GM12878 (cell line): ENCODE results near the gene CHAF1A. TPM values are rescaled to one million over a fixed set of nuclear protein-coding genes. Genes with fewer than 3 reads are reported as not detected.
A peak's percentile ranks its signal among the peaks of the same experiment; 100 is the strongest.

Experiments
- ATF2 ChIP-seq: IDR thresholded peaks from 2 replicates; pipeline ENCODE4 v1.6.1; 2012; ENCODE audit warnings: low read length, inconsistent platforms
- BACH1 ChIP-seq: fragments of 450-650 bp; IDR thresholded peaks from 2 replicates; pipeline ENCODE4 v1.6.1; 2017; ENCODE audit warnings: mild to moderate bottlenecking, borderline replicate concordance
- CBX5 ChIP-seq: sonication (generic); IDR thresholded peaks from 2 replicates; pipeline ENCODE4 v1.6.1; 2016; ENCODE audit warnings: low read depth, moderate library complexity, mild to moderate bottlenecking, inconsistent platforms
- E4F1 ChIP-seq: fragments of 450-650 bp; IDR thresholded peaks from 2 replicates; pipeline ENCODE4 v1.6.1; 2018; ENCODE audit warnings: borderline replicate concordance, mild to moderate bottlenecking; ENCODE audit not compliant: partially characterized antibody
- ETV6 ChIP-seq, 2 experiments: fragments of 450-650 bp in 1 of 2; IDR thresholded peaks in 1 of 2; conservative IDR thresholded peaks in 1 of 2; 2 replicates each; pipeline ENCODE4 v1.6.1; 2014; ENCODE audit warnings: antibody characterized with exemption in 1 of 2, borderline replicate concordance in 1 of 2, low read depth in 1 of 2, mild to moderate bottlenecking in 1 of 2, moderate library complexity in 1 of 2
- EZH2 ChIP-seq: IDR thresholded peaks from 2 replicates; pipeline ENCODE4 v1.6.1; 2012; ENCODE audit warnings: low read depth, mild to moderate bottlenecking, control low read depth, inconsistent platforms, low read length, borderline replicate concordance; ENCODE audit not compliant: control insufficient read depth
- IKZF1 ChIP-seq: fragments of 450-650 bp; conservative IDR thresholded peaks from 2 replicates; pipeline ENCODE4 v1.6.1; 2017; ENCODE audit warnings: antibody characterized with exemption, mild to moderate bottlenecking
- JUND ChIP-seq: IDR thresholded peaks from 2 replicates; pipeline ENCODE4 v1.6.1; 2012; ENCODE audit warnings: low read depth, mild to moderate bottlenecking, low read length, improper control_type of control experiment, moderate library complexity
- NBN ChIP-seq: fragments of 450-650 bp; IDR thresholded peaks from 2 replicates; pipeline ENCODE4 v1.6.1; 2016
- NFIC ChIP-seq: IDR thresholded peaks from 2 replicates; pipeline ENCODE4 v1.6.1; 2012; ENCODE audit warnings: low read depth, mild to moderate bottlenecking, inconsistent platforms, low read length, moderate library complexity
- NFYB ChIP-seq: IDR thresholded peaks from 2 replicates; pipeline ENCODE4 v1.6.1; 2011; ENCODE audit warnings: low read depth, mild to moderate bottlenecking, low read length, improper control_type of control experiment, moderate library complexity; ENCODE audit not compliant: insufficient read depth
- RB1 ChIP-seq: fragments of 450-650 bp; formaldehyde crosslinking; IDR thresholded peaks from 2 replicates; pipeline ENCODE4 v1.6.1; 2017; ENCODE audit warnings: mild to moderate bottlenecking, borderline replicate concordance
- SREBF2 ChIP-seq: IDR thresholded peaks from 2 replicates; pipeline ENCODE4 v1.6.1; 2012; ENCODE audit warnings: mild to moderate bottlenecking, low read length
- STAT3 ChIP-seq: IDR thresholded peaks from 2 replicates; pipeline ENCODE4 v1.6.1; 2011; ENCODE audit warnings: low read depth, low read length, improper control_type of control experiment
- TARDBP ChIP-seq: IDR thresholded peaks from 2 replicates; pipeline ENCODE4 v1.6.1; 2016; ENCODE audit warnings: borderline replicate concordance
- TCF12 ChIP-seq: IDR thresholded peaks from 2 replicates; pipeline ENCODE4 v1.6.1; 2011; ENCODE audit warnings: low read depth, mild to moderate bottlenecking, low read length
- YY1 ChIP-seq: IDR thresholded peaks from 2 replicates; pipeline ENCODE4 v1.6.1; 2011; ENCODE audit warnings: low read depth, mild to moderate bottlenecking, low read length
- ZBED1 ChIP-seq: IDR thresholded peaks from 2 replicates; pipeline ENCODE4 v1.6.1; 2016; ENCODE audit warnings: borderline replicate concordance
- ZNF217 ChIP-seq: fragments of 450-650 bp; IDR thresholded peaks from 2 replicates; pipeline ENCODE4 v1.6.1; 2017; ENCODE audit warnings: antibody characterized with exemption, mild to moderate bottlenecking
- polyA plus RNA-seq, 11 experiments: library from polyadenylated mRNA; depleted of rRNA in 4 of 11; unstranded in 6 of 11; stranded (reverse) in 5 of 11; fragments of >200 nt; fragmentation: Nextera tagmentation in 4 of 11; fragmentation: Illumina TruSeq in 1 of 11; extraction: Ambion mirVana in 4 of 11; extraction: Trizol in 1 of 11; gene quantifications; 1 replicate in 1 of 11; 2 replicates in 10 of 11; pipeline versions ENCODE4 v1.2.1 to v1.2.3, GENCODE V29; 2011 to 2016; ENCODE audit warnings: inconsistent platforms in 2 of 11, missing spikeins in 2 of 11, low read depth in 1 of 11
- total RNA-seq, 4 experiments: library from RNA; depleted of rRNA in 3 of 4; stranded (reverse); fragments of >200 nt in 3 of 4; fragmentation: Illumina TruSeq in 1 of 4; extraction: Trizol in 1 of 4; gene quantifications; 2 replicates each; pipeline versions ENCODE4 v1.2.1 to v1.2.3, GENCODE V29; 2013 to 2021
- TF ChIP-seq, protein P1 (sequence below): fragments of 450-650 bp; IDR thresholded peaks from 2 replicates; pipeline ENCODE4 v1.6.1; 2017; ENCODE audit warnings: antibody characterized with exemption, mild to moderate bottlenecking, moderate library complexity
- TF ChIP-seq, protein P2 (sequence below): fragments of 450-650 bp; IDR thresholded peaks from 2 replicates; pipeline ENCODE4 v1.6.1; 2017; ENCODE audit warnings: low read depth, mild to moderate bottlenecking, moderate library complexity

Gene CHAF1A
- total and polyA plus RNA-seq, 10 of the 15 experiments (the other 5 are each of a cell fraction or from before 2014, with no cell fraction given) = 1.3 to 69.1 (median 34.2) TPM

GRCh38 chr19:4379383-4380253 is 22.8 kb upstream of the CHAF1A start (continued):
- TF ChIP-seq ATF2 = no peak
- no peak for TF ChIP-seq ZBED1
- TF ChIP-seq NBN = peak; percentile 80
- TF ChIP-seq, protein P1, sequence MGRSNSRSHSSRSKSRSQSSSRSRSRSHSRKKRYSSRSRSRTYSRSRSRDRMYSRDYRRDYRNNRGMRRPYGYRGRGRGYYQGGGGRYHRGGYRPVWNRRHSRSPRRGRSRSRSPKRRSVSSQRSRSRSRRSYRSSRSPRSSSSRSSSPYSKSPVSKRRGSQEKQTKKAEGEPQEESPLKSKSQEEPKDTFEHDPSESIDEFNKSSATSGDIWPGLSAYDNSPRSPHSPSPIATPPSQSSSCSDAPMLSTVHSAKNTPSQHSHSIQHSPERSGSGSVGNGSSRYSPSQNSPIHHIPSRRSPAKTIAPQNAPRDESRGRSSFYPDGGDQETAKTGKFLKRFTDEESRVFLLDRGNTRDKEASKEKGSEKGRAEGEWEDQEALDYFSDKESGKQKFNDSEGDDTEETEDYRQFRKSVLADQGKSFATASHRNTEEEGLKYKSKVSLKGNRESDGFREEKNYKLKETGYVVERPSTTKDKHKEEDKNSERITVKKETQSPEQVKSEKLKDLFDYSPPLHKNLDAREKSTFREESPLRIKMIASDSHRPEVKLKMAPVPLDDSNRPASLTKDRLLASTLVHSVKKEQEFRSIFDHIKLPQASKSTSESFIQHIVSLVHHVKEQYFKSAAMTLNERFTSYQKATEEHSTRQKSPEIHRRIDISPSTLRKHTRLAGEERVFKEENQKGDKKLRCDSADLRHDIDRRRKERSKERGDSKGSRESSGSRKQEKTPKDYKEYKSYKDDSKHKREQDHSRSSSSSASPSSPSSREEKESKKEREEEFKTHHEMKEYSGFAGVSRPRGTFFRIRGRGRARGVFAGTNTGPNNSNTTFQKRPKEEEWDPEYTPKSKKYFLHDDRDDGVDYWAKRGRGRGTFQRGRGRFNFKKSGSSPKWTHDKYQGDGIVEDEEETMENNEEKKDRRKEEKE = no peak
- peak; percentile 74 for TF ChIP-seq TCF12
- TF ChIP-seq E4F1 = no peak
- no peak for TF ChIP-seq JUND
- no peak for TF ChIP-seq ZNF217
- no peak for TF ChIP-seq NFIC
- TF ChIP-seq, protein P2, sequence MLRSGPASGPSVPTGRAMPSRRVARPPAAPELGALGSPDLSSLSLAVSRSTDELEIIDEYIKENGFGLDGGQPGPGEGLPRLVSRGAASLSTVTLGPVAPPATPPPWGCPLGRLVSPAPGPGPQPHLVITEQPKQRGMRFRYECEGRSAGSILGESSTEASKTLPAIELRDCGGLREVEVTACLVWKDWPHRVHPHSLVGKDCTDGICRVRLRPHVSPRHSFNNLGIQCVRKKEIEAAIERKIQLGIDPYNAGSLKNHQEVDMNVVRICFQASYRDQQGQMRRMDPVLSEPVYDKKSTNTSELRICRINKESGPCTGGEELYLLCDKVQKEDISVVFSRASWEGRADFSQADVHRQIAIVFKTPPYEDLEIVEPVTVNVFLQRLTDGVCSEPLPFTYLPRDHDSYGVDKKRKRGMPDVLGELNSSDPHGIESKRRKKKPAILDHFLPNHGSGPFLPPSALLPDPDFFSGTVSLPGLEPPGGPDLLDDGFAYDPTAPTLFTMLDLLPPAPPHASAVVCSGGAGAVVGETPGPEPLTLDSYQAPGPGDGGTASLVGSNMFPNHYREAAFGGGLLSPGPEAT = peak; percentile 88; the same call in 1 of the 2 replicates
- no peak for TF ChIP-seq EZH2
- peak; percentile 98 for TF ChIP-seq IKZF1
- 0 out of 4 replicates have a peak, but pooled peaks of 1 of the 2 experiments have one; percentile 11 for TF ChIP-seq ETV6 (conservative IDR thresholded peaks at IDR 0.05 in 1 of 2, IDR thresholded peaks at IDR 0.05 in 1 of 2; ENCODE audit: borderline replicate concordance in 1 of 2, low read depth in 1 of 2)
- TF ChIP-seq STAT3 = no peak
- no peak for TF ChIP-seq NFYB
- 0 out of 2 replicates have a peak, but pooled peaks have one; percentile 65 for TF ChIP-seq YY1
- TF ChIP-seq SREBF2 = no peak
- no peak for TF ChIP-seq TARDBP
- TF ChIP-seq RB1 = peak; percentile 70; the same call in 1 of the 2 replicates
- no peak for TF ChIP-seq CBX5
- TF ChIP-seq BACH1 = peak; percentile 28
